ENCODE data around the gene NFATC2. TPM values are rescaled to one million over a fixed set of nuclear protein-coding genes. Genes with fewer than 3 reads are reported as not detected.

The NFATC2 gene
- polyA plus RNA-seq, 1 experiment: 0.21 TPM

DNA sequence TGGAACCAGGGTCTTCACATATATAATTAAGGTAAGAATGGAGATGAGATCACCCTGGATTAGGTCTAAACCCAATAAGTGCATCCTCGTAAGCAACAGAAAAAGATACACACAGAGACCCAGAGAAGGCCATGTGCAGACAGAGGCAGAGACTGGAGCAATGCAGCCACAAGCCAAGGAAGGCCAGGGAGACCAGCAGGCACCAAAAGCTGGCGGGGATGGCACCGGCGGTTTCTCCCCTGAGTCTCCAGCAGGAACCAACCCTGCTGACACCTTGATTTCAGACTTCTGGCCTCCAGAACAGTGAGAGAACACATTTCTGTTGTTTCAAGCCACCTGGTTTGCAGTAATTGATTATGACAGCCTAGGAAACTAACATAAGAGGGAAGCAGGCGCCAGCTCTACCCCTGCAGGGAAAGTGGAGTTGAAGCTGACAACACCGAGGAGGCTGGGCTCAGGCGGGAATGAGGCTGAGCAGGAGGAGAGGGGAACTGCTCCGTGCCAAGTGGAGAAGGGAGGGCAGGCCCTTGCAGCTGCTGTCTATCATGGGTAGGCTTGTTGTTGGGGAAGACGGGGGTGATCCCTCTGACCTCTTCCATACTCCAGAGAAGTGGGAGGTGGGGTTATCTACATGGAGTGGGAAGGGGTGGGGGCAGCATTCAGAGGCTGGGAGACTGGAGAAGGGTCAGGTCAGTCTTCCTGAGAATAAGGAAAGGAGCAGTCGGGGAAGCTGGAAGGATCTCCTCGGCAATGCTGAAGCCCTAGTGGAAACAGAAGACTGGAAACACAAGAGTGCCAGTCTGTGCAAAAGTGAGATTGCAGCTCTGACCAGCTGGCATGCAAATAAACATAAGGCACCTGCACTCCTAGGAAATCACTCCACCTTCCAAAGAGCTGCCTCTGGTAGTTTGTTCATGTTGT is 72.7 kb downstream of the NFATC2 start:
- no peak for DNase-seq (ENCODE audit: low read depth)
- no peaks in the 10 kb centered on the region for H3K27me3 ChIP-seq (ENCODE audit: control insufficient read depth, insufficient read depth, low read length)
- no peak overlapping the region for H3K4me3 ChIP-seq (ENCODE audit: low read depth, low read length)
- TF ChIP-seq, protein P1, sequence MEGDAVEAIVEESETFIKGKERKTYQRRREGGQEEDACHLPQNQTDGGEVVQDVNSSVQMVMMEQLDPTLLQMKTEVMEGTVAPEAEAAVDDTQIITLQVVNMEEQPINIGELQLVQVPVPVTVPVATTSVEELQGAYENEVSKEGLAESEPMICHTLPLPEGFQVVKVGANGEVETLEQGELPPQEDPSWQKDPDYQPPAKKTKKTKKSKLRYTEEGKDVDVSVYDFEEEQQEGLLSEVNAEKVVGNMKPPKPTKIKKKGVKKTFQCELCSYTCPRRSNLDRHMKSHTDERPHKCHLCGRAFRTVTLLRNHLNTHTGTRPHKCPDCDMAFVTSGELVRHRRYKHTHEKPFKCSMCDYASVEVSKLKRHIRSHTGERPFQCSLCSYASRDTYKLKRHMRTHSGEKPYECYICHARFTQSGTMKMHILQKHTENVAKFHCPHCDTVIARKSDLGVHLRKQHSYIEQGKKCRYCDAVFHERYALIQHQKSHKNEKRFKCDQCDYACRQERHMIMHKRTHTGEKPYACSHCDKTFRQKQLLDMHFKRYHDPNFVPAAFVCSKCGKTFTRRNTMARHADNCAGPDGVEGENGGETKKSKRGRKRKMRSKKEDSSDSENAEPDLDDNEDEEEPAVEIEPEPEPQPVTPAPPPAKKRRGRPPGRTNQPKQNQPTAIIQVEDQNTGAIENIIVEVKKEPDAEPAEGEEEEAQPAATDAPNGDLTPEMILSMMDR (IDR thresholded peaks at IDR 0.05; ENCODE audit: insufficient read depth, low read depth, low read length): no peak
- no peaks in the 10 kb centered on the region for H3K36me3 ChIP-seq (ENCODE audit: control insufficient read depth, insufficient read depth, low read length)
- ChIA-PET POLR2A (no interaction called here), CTCF (interaction anchor here (0.9 to 1.0 kb wide), 2 partner anchors 84 to 98 kb away, joined by 3 read pairs; no protein-coding TSS in a partner anchor)

DNA sequence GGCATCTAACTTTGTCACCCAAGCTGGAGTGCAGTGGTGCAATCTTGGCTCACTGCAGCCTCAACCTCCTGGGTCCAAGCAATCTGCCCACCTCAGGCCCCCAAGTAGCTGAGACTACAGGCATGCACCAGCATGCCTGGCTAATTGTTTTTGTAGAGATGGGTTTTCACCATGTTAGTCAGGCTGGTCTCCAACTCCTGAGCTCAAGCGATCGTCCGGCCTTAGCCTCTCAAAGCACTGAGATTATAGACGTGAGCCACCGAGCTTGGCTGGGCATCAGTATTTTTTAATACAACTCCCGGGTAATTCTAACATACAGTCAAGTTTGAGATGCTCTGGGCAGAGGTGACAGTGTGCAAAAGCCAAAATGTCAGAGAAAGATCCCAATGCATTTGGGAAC is 73.5 kb downstream of the NFATC2 start:
- DNase-seq (ENCODE audit: low read depth): no peak
- ChIA-PET CTCF (interaction anchor here (0.9 to 1.1 kb wide), 3 partner anchors 44 to 97 kb away, joined by 3 read pairs; no protein-coding TSS in a partner anchor), POLR2A (no interaction called here)
- no peak overlapping the region for H3K4me3 ChIP-seq (ENCODE audit: low read depth, low read length)
- H3K36me3 ChIP-seq (ENCODE audit: control insufficient read depth, insufficient read depth, low read length): no peaks in the 10 kb centered on the region
- H3K27me3 ChIP-seq (ENCODE audit: control insufficient read depth, insufficient read depth, low read length): no peaks in the 10 kb centered on the region
- TF ChIP-seq, protein P1 (IDR thresholded peaks at IDR 0.05; ENCODE audit: insufficient read depth, low read depth, low read length): no peak

DNA sequence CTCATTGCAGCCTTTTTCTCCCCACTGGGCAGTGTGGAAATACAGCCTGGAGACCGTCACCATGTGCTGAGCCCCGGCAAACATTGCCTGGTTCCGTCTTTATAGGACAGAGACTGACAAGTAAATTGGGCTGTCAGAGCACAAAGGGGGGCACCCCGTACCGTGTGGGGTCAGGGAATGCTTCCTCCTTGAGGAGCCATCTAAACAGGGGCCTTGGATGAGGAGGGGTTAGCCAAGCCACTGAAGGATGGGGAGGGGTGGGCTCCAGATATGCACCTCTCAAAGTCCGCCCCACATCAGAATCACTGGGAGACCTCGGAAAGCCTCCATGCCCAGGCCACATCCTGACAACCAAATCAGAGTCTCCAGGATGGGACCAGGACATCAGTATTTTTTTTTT is 73.9 kb downstream of the NFATC2 start:
- Histone ChIP-seq H3K36me3 (ENCODE audit: control insufficient read depth, insufficient read depth, low read length) (no peaks in the 10 kb centered on the region), H3K4me3 (ENCODE audit: low read depth, low read length) (no peak overlapping the region), H3K27me3 (ENCODE audit: control insufficient read depth, insufficient read depth, low read length) (no peaks in the 10 kb centered on the region)
- CTCF ChIA-PET: interaction anchor here (0.9 to 1.1 kb wide), 2 partner anchors 44 to 96 kb away, joined by 3 read pairs; no protein-coding TSS in a partner anchor
- TF ChIP-seq, protein P1 (IDR thresholded peaks at IDR 0.05; ENCODE audit: insufficient read depth, low read depth, low read length): no peak
- DNase-seq (ENCODE audit: low read depth): no peak
- POLR2A ChIA-PET: no interaction called here

DNA sequence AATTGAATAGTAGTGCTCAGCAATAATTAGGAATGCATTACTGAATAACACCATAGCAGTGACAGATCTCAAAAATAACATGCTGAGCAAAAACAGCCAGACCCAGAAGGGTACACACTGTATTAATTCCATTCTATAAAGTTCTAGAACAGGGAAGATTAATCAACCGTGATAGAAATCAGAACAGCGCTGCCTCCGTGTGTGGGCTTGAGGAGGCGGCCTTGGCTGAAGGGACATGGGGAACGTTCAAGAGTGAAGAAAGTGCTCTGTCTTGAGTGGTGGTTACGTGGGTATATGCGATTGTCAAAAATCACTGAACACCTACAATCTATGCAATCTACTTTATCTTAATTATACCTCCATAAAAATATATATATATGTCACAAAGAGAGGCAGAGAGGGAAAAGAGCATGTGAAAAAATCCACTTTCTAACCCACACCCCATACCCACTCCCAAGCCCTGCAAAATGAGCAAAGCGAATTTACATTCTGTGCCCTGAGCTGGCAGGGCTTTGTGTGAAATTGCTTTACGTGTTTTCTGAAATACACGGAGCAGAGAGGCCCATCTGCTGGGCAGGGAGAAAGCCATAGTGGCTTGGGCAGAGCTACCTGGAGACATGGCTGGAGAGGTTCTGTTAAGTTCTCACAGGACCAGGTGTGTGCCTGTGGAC is 74.4 kb downstream of the NFATC2 start:
- Histone ChIP-seq H3K4me3 (ENCODE audit: low read depth, low read length) (no peak overlapping the region), H3K27me3 (ENCODE audit: control insufficient read depth, insufficient read depth, low read length) (no peaks in the 10 kb centered on the region), H3K36me3 (ENCODE audit: control insufficient read depth, insufficient read depth, low read length) (no peaks in the 10 kb centered on the region)
- TF ChIP-seq, protein P1 (IDR thresholded peaks at IDR 0.05; ENCODE audit: insufficient read depth, low read depth, low read length): no peak
- CTCF ChIA-PET: interaction anchor here (1.1 kb wide), 1 partner anchor 45 kb away, joined by 3 read pairs; no protein-coding TSS in a partner anchor
- POLR2A ChIA-PET: no interaction called here
- no peak for DNase-seq (ENCODE audit: low read depth)

DNA sequence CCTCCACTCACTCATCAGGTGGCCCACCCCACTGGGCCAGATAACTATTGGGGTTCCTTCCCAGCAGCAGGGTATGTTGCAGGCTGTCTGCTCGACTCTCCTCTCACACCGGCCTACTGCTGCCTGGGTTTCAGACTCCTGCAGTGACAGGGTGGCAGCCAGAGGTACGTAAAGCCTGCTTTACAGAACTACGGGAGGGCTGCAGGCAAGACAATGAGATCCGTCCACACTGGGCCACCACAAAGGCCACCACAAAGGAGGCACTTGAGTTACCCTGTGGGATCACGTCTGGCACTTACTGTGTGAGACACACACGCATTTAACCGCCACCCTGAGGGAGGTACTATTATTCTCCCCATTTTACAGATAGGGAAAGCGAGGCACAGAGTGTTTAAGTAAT is 78.5 kb downstream of the NFATC2 start:
- TF ChIP-seq, protein P1 (IDR thresholded peaks at IDR 0.05; ENCODE audit: insufficient read depth, low read depth, low read length): no peak
- no peak for DNase-seq (ENCODE audit: low read depth)
- ChIA-PET CTCF (interaction anchor here (0.7 to 1.8 kb wide), 3 partner anchors 9 to 131 kb away, joined by 3 to 4 read pairs (median 3); no protein-coding TSS in a partner anchor), POLR2A (no interaction called here)
- Histone ChIP-seq H3K4me3 (ENCODE audit: low read depth, low read length) (no peak overlapping the region), H3K36me3 (ENCODE audit: control insufficient read depth, insufficient read depth, low read length) (no peaks in the 10 kb centered on the region), H3K27me3 (ENCODE audit: control insufficient read depth, insufficient read depth, low read length) (no peaks in the 10 kb centered on the region)
